Gastroesophageal sphincter (tissue), 3 donors: Measurements from ENCODE around the gene ACTR3C.

Experiments
- POLR2A ChIP-seq, 2 donors: fragments of 450-650 bp; IDR thresholded peaks; one replicate each; pipeline ENCODE4 v1.6.1; 2017; ENCODE audit warnings: antibody characterized with exemption in 2 of 2, mild to moderate bottlenecking in 2 of 2, moderate library complexity in 1 of 2
- POLR2AphosphoS5 ChIP-seq: sonication (generic); formaldehyde crosslinking; IDR thresholded peaks from one replicate; pipeline ENCODE4 v1.6.1; 2017; ENCODE audit warnings: antibody characterized with exemption
- TF ChIP-seq, protein P1 (sequence below), 4 experiments: fragments of 200-600 bp in 2 of 4; fragments of 450-650 bp in 2 of 4; sonication (generic) in 1 of 4; IDR thresholded peaks; one replicate each; pipeline ENCODE4 v1.5.1; 2017 to 2019; ENCODE audit warnings: antibody characterized with exemption in 4 of 4, mild to moderate bottlenecking in 2 of 4, moderate library complexity in 2 of 4

DNA sequence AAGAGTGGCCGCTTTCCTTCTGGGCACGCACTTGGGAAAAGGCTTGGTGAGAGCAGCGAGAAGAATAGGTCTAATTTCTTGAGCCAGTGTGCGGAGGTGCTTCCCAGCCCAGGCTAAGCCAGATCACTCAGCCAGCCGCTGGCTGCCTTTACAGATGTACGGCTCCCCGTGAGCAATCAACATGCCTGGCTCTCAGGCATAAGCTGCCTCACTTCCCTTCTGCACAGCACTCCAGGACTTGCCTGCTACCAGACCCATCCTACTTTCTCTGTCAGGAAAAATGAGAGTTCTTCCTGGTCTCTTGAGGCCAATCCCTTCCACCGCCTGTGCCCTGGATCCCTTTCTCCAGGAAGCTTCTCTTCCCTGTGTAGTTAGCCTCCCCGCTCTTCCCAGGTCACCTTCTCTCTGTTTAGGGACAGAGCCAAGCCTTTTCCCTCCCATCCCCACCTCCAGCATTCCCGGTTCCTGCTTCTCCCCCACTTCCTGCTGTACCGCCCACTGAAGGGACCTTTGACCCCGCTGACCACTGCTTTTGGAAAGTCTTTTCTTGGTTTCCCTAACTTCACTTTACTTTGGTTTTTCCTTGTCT is 1.1 kb upstream of the ACTR3C start:
- TF ChIP-seq POLR2A (IDR thresholded peaks at IDR 0.05) (no peak), POLR2AphosphoS5 (no peak)
- TF ChIP-seq, protein P1, sequence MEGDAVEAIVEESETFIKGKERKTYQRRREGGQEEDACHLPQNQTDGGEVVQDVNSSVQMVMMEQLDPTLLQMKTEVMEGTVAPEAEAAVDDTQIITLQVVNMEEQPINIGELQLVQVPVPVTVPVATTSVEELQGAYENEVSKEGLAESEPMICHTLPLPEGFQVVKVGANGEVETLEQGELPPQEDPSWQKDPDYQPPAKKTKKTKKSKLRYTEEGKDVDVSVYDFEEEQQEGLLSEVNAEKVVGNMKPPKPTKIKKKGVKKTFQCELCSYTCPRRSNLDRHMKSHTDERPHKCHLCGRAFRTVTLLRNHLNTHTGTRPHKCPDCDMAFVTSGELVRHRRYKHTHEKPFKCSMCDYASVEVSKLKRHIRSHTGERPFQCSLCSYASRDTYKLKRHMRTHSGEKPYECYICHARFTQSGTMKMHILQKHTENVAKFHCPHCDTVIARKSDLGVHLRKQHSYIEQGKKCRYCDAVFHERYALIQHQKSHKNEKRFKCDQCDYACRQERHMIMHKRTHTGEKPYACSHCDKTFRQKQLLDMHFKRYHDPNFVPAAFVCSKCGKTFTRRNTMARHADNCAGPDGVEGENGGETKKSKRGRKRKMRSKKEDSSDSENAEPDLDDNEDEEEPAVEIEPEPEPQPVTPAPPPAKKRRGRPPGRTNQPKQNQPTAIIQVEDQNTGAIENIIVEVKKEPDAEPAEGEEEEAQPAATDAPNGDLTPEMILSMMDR (IDR thresholded peaks at IDR 0.05), result no peak
